GM19455 (cell line): ENCODE results near the gene QRICH2.
"Not testable (repeated sequence)": the region's sequence is repeated elsewhere in the genome, so short reads cannot be mapped to it uniquely, and the experiment has no call there.

ENCODE experiments used
- ATAC-seq: cut with Tn5 transposase; IDR thresholded peaks from one replicate; pipeline ENCODE4 v1.9.1; 2021; ENCODE audit not compliant: unreplicated experiment

Gene QRICH2

GRCh38 chr17:76333673-76334505 lies 25.8 kb upstream of the QRICH2 start:
- ATAC-seq: no peak

DNA sequence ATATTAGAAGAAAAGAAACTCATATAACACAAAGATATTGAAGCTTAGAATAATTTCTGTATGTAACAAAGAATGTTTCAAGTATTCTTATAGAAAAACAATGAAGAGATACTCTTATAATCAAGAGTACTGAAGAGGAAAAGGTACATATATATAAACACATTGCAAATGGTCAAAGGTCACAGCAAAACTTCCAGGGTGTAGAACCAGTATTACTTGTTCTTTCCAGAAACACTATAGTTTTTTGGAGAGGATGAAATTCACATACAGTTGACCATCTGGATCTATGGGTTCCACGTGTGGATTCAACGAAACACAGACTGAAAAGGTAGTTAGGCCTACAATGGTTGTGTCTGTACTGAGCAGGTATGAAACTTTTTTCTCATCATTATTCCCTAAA lies 23.0 kb upstream of the QRICH2 start:
- no peak for ATAC-seq

DNA sequence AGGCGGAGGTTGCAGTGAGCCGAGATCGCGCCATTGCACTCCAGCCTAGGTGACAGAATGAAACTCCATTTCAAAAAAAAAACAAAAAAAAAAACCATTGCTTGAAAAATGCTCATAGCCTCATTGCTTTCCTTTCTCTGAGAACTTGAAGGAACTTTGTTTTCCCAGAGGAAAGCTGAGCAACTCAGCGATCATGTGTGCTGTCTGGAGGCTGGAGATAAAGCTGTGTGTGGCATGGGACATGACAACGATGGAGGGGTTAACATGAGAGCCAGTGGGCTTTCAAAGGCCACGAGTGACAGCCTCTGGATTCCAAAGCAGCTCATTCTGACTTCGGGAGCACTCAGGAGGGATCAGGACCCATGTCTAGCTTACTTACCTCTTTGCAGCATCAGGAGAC lies 21.6 kb upstream of the QRICH2 start:
- ATAC-seq: no peak

- no peak for ATAC-seq
Measured at GRCh38 chr17:76327696-76328095, 19.6 kb upstream of the QRICH2 start.

DNA sequence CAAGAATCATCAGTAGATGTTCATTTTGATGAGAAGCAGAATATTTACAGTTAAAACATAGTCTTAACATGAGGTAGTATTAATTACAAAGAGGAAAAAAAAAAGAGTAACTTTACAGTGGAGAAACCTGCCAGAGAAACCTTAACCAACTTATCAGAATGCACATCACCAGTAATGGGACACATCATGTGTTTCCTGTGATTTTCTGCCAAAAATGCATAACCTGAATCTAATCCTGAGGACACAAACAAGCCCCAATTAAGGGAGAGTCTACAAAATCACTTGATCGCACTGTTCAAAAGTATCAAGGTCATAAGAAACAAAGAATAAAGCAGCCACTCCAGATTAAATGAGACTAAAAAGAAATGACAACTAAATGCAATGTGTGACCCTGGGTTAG lies 18.2 kb upstream of the QRICH2 start:
- ATAC-seq: no peak

DNA sequence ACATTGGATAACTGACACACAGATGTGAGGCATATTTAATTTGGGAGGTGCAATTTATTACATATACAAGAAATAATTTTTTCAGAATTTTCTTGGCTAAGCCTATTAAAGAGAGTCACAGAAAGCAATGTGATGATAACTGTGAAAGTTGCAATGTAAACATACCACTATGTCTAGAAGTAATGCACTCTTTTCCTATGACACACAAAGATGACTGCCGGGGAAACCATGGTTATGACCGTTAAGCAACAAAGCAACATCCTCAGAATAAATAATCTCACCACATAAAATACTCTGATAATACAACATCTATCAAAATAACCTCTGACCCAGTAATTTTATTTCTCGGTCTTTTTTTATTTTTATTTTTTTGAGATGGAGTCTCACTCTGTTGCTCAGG lies 10.5 kb upstream of the QRICH2 start:
- ATAC-seq: no peak

- no peak for ATAC-seq
Measured at GRCh38 chr17:76317535-76317934, 9.5 kb upstream of the QRICH2 start.

GRCh38 chr17:76314392-76315227 lies 6.5 kb upstream of the QRICH2 start:
- ATAC-seq: no peak

DNA sequence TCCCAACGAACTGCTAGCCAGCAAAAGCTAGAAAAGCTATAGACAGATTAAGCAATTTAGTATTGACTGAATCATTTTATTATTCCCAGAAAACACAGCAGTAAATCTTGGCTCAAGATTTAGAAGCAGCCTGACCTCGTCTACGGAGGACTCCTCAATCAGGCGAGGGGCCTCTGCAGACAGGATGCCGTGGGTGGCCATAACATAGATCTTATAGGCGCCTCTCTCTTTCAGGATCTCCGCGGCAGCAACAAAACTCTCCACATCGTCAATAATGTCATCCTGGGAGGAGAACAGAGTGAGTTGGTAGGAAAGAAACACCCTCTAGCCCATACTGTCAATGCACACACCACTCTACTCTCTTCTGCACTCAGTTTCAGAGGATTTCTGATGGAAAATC lies 4.7 kb upstream of the QRICH2 start:
- ATAC-seq: no peak

DNA sequence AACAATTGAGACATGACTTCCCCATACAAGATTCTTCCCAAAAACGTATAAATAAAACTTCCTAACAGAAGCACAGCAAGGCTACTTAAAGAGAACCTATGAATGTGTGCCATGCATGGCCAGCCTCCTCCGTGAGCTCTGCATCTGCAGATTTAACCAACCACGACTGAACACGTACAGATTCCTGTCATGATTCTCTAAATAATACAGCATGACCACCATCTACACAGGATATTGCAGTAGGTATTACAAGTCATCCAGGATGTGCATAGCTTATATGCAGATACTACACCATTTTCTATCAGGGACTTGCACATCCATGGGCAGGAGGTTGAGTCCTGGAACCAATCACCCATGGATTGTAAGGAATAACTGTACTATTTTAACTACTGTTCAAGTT lies 1.4 kb upstream of the QRICH2 start:
- ATAC-seq: no peak

- no peak for ATAC-seq
Measured at GRCh38 chr17:76307299-76307965, 644 bp downstream of the QRICH2 start.

GRCh38 chr17:76305135-76305454 lies 3.0 kb downstream of the QRICH2 start:
- not testable (repeated sequence) for ATAC-seq

- no peak for ATAC-seq
Measured at GRCh38 chr17:76304226-76305134, 3.6 kb downstream of the QRICH2 start.

DNA sequence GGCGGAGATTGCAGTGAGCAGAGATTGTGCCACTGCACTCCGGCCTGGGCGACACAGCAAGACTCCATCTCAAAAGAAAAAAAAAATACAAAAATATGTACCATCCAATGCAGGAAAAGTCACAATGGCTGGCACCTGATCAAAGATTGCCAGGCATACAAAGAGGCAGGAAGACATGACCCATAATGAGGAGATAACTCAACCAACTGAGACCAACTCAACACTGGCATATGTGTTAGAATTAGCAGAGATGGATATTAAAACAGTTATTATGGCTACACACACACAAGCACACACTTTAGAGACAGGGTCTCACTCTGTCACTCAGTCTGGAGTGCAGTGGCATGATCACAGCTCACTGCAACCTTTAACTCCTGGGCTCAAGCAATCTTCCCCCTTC lies 10.6 kb downstream of the QRICH2 start:
- ATAC-seq: no peak

GRCh38 chr17:76296889-76297288 lies 11.2 kb downstream of the QRICH2 start:
- ATAC-seq: no peak

DNA sequence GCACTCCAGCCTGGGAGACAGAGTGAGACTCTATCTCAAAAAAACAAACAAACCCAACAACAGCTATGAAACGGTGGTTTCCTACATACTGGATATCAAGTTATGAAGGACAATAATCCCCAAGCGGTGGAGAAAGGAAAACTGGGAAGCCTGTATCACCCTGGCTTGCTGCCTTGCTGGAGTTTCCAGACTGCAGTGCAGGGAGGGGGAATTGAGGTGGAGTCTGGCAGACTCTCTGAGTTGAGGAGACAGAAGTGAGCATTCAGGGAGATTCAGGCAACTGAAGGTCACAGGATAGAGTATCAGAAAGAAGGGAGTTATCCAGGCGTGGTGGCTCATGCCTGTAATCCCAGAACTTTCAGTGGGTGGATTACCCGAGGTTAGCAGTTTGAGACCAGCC lies 11.9 kb downstream of the QRICH2 start:
- no peak for ATAC-seq

- no peak for ATAC-seq
Measured at GRCh38 chr17:76293106-76293505, 15.0 kb downstream of the QRICH2 start.

GRCh38 chr17:76292567-76292966 lies 15.5 kb downstream of the QRICH2 start:
- no peak for ATAC-seq

DNA sequence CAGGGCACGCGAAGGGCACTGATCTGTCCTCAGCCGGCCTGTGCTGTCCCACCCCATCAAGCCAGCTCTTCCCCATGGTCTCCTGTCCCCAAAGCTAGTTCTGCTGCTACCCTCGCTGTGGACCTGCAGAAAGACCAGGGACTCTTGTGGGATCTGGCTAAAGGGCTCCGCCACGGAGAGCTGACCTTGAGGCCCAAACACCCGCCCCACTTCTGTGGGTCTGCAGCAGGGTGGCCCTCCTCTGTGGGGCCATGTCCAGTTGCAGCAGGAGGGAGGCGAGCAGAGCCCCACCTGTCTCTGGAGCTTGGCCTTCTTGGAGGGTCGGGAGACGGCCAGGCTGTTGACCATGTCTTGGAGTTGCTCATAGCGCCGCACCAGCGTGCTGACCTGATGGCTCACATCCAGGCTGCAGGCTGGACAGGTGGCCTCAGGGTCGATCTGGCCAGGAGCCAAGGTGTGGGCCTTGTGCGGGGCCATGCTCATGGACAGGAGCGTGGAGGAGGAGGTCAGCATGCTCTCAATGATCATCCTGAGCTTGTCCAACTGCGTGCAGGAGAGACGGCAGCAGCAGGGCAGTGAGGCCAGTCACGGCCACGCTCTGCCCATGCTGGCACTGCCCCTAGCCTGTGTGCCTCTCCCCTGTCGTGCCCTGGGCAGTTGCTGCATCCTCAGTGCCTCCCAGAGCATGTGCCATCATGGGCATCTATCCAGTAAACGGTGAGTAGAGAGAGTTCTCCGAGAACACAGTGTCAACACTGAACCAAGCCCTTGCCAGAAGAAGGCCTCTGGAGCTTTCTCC lies 26.3 kb downstream of the QRICH2 start:
- no peak for ATAC-seq

- no peak for ATAC-seq
Measured at GRCh38 chr17:76280650-76281049, 27.4 kb downstream of the QRICH2 start.
